ENCODE results near the gene CYP2A13.
"Not testable (repeated sequence)": the region's sequence is repeated elsewhere in the genome, so short reads cannot be mapped to it uniquely, and the experiment has no call there.

CYP2A13 gene

GRCh38 chr19:41120929-41121911 is 33.0 kb downstream of the CYP2A13 start:
- not testable (repeated sequence) for DNase-seq (ENCODE audit: low read depth)

- not testable (repeated sequence) for DNase-seq (ENCODE audit: low read depth)
Observed at GRCh38 chr19:41122846-41123245, 34.6 kb downstream of the CYP2A13 start.

GRCh38 chr19:41123716-41124294 is 35.6 kb downstream of the CYP2A13 start:
- no peak for DNase-seq (ENCODE audit: low read depth)

- not testable (repeated sequence) for DNase-seq (ENCODE audit: low read depth)
Observed at GRCh38 chr19:41126765-41127203, 38.5 kb downstream of the CYP2A13 start.

DNA sequence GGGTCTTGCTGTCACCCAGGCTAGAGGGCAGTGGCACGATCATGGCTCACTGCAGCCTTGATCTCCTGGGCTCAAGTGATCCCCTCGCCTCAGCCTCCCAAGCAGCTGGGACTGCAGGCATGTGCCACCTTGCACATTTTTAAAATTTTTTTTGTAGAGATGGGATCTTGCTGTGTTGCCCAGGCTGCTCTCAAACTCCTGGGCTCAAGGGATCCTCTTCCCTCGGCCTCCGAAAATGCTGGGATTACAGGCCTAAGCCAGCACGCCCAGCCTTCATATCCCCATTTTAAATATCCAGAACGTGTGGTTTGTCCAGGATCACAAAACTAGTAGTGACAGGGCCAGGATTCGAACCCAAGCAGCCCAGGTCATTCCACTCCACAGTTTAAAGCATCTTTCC is 39.1 kb downstream of the CYP2A13 start:
- DNase-seq (ENCODE audit: low read depth) = not testable (repeated sequence)

DNA sequence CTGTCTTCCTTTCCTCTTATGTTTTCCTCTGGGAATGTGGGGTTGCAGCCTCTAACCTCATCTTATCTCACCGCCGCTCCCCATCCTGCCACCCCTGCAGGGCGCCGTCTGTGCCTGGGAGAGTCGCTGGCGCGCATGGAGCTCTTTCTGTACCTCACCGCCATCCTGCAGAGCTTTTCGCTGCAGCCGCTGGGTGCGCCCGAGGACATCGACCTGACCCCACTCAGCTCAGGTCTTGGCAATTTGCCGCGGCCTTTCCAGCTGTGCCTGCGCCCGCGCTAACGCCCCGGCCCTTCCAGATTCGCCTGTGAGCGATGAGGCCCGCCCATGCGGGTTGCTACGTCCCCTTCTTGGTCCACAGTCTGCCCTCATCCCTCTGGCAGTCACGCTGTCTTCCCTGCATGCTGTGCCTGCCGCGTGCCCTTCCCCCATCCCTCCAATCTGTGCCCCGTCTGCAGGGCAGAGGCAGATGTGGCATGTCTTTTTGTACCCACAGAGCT is 39.6 kb downstream of the CYP2A13 start:
- DNase-seq (ENCODE audit: low read depth) = peak; percentile 34

DNA sequence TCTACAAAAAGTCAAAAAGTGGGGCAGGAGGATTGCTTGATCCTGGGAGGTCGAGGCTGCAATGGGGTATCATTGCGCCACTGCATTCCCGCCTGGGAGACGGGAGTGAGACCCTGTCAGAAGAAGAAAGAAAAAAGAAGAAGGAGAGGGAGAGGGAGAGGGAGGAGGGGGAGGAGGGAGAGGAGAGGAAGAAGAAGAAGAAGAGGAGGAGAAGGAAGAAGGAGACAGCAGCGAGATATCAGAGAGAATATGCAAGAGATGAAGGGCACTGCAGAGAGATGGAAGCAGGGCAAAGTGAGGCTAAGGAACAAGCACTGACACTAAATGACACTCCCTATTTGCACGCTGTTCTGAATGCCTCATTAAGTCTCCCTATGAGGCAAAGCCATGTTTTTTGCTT is 40.4 kb downstream of the CYP2A13 start:
- DNase-seq (ENCODE audit: low read depth) = no peak

DNA sequence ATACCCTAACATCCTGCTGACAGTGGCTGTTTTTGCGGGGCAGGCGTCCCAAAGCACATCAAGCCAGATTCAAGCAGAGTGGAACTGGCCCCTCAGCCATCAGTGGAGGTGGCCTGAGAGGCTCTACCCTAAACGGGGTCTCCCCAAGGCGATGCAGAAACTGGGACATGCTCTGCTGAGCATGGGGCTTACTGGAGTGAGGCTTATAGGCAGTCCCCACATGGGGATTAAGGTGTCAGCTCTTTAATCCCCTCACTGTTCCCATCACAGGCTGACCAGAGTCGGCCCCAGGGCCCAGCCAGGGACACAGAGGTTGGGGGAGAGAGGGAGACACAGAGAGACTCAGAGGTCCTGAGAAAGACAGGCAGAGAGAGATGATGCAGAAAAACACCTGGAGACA is 42.9 kb downstream of the CYP2A13 start:
- DNase-seq (ENCODE audit: low read depth) = no peak

DNA sequence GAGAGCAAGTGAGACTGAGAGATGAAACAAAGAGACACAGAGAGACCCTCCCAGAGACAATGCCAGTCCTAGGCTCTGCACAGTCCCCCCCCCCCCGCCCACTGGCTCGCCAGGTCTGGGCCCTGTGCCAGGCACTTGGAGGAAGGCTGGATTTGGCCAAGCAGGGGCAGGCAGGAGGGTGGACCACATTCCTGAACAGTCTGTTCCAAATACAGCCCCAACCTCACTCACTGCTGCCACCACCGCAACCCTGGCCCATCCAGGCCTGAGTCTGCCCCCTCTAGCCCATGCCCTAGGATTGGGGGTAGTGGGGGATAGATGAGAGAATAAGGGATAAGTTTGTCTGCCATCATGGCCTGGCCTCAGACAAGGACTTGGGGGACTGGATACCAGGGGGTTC is 45.0 kb downstream of the CYP2A13 start:
- DNase-seq (ENCODE audit: low read depth) = no peak

DNA sequence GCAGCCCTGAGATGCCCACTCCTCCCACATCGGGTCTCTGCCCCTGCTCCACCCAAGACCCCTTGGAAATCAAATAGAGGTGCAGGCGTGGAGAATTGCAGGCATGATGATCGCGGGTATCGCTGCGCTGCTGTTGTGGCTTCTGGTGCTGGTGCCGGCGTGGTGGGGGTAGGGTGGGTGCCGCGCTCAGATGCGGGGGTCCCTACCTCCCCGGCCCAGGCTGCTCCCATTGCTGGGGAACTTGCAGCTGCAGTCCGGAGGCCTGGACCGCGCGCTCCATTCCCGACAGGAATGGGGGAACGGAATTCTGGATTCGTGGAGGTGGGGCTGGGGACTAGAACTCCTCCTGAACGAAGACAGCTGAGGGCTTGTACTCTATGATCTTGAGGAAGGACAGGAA is 46.4 kb downstream of the CYP2A13 start:
- no peak for DNase-seq (ENCODE audit: low read depth)

- DNase-seq (ENCODE audit: low read depth) = peak; percentile 29
Observed at GRCh38 chr19:41135390-41136384, 47.4 kb downstream of the CYP2A13 start.

DNA sequence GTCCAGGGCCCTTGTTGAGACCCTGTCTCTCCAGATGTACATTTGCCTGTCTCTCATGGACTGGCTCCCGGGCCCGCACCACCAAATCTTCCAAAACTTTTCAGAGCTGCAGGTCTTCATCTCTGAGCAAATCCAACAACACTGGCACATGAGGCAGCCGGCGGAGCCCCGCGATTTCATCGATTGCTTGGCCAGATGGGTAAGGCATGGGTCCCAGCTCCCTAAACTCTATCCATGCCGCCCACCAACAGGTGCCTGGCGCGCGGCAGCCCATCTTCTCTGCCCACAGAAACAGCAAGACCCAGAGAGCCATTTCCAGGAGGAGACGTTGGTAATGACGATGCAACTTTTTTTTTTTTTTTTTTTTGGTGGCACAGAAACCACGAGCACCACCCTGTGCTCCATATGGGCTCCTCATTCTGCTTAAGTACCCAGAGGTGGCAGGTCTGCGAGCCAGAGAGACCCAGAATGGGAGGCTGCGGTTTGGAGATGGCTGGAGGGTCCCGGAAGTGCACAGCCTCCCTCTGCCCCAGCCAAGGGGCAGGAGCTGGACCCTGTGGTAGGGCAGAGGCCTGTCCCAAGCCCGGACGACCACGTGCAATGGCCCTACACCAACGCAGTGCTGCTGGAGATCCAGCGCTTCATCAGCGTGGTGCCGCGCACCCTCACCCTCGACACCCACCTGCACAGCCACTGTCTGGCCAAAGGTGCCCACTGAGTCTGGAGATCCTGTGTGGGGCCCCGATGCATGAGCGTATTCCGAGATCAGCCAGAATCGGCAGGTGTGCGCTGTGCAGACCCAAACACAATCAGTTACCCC is 48.6 kb downstream of the CYP2A13 start:
- no peak for DNase-seq (ENCODE audit: low read depth)

DNA sequence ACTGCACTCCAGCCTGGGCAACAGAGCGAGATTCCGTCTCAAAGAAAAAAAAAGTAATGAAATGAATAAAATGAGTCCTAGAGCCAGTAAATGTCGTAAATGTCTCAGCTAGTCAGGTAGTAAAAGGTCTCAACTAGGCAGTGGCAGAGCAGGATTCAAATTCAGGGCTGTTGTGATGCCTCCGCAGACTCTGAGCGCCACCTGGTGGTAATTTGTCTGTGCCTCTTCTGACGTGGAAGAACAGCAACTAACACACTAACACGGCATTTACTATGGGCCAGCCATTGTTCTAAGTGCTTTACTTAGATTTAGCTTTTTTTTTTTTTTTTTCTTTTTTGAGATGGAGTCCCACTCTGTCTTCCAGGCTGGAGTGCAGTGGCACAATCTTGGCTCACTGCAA is 56.2 kb downstream of the CYP2A13 start:
- peak; percentile 69 for DNase-seq (ENCODE audit: low read depth)
